ENCODE results near the gene ETS2.

Gene ETS2

DNA sequence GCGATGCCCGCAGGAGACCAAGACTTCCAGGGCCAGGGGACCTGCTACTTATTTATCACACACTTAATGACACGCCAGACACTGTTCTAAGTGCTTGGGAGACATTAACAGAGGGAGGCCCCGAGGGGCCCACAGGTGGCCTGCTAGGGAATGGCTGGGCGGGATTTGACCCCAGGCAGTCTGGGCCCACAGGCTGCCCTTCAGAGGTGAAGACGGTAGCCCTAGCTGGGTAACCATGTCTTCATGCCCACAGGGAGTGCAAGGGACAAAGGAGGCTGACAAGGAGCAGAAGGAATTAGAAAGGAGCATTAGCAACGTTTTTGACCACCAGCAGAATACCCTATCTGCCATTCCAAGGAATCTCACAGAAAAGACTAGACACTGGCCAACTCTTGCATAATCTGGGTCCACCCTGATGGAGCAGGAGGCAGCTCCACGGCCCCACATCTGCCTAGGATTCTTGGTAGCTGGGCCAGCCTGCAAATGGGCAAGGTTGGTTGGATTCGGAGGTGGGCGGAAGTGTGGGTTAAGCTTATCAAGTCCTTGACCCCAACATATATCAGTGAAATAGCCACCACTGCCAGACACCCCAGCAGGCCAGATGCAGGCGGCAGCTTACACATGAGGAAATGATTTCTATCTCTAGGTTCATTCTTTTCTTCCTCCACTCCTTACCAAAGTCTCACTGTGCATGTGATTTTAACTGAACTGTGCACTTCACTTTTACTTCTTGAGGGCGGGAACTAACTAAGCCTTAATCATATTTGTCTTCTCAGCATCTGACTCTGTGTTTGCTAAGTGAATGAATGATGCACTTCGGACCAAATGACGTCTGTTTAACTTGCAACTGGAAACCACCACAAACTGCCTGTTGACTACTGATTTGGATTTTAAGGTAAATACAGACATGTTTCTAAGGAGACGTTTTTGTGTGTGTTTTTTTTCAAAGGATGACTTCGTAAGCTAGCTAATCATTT lies 3.4 kb upstream of the ETS2 start:
- no peak for DNase-seq

GRCh38 chr21:38803075-38803660 lies 2.6 kb upstream of the ETS2 start:
- DNase-seq, result no peak

GRCh38 chr21:38804030-38804788 lies 1.5 kb upstream of the ETS2 start:
- peak in 1 of 2 donors; percentile 25 for DNase-seq

DNA sequence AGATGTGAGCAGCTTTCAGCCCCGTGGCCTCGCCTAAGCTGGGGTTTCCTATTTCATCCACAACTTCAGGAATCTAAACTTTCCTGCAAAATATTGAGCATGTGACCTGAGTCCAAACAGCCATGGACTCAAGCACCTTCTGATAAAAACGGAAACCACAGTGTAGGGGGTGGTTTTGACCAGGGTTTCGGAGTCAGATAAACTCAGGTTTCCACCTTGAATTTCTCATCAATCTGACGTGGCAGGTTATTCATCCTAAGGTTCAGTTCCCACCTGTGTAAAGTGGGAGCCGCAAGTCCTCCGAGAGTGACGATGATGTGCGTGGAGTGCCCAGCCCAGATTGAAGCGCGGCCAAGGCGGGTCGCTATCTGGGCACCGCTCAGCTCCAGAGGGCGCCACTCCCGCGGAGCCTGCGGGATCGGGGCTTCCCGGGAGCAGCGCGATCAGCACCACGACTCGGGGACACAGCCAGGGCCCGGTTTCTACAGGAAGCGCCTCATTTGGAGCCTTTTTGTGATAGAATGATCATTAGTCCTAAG lies 871 bp upstream of the ETS2 start:
- peak; percentile 44 to 55 for DNase-seq

GRCh38 chr21:38806153-38806941 lies 618 bp downstream of the ETS2 start:
- DNase-seq, result peak; percentile 41 to 49

DNA sequence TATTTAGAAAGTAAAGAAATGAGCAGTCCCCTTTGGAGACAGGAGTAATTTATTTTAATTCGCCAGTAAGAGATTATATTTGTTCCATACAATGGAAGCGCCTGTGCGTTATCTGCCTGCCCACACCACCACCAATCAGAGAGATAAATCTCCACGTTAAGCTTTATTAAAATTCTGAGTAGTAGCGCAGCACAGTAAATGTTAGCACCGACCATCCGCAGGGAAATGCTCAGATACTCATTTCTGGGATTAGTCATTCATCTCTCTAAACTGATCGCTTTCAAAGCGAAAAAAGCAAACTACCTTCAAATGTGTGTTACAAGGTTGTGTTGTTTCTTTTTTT lies 1.2 kb downstream of the ETS2 start:
- peak in 1 of 2 donors; percentile 21 for DNase-seq

- DNase-seq, result no peak
Measured at GRCh38 chr21:38807441-38807871, 1.7 kb downstream of the ETS2 start.

DNA sequence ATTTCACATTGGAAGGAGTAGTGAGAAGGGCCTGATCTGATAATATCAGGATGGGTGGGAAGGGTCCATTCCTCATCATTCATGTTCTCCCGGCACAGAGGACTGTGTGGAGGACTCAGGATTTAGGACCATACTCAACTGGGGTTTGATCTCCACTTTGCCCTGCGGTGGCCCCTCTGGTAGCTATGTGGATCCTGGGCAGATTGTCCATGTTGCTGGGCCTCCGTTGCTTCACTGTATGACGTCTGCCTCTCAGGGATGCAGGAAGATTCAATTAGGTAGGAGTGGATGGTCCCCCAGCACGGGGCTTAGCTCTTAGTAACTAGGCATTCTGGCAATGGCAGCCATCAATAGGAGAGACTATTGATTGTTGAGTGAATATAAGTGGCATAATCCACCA lies 2.3 kb downstream of the ETS2 start:
- no peak for DNase-seq

GRCh38 chr21:38809198-38809878 lies 3.6 kb downstream of the ETS2 start:
- no peak for DNase-seq

DNA sequence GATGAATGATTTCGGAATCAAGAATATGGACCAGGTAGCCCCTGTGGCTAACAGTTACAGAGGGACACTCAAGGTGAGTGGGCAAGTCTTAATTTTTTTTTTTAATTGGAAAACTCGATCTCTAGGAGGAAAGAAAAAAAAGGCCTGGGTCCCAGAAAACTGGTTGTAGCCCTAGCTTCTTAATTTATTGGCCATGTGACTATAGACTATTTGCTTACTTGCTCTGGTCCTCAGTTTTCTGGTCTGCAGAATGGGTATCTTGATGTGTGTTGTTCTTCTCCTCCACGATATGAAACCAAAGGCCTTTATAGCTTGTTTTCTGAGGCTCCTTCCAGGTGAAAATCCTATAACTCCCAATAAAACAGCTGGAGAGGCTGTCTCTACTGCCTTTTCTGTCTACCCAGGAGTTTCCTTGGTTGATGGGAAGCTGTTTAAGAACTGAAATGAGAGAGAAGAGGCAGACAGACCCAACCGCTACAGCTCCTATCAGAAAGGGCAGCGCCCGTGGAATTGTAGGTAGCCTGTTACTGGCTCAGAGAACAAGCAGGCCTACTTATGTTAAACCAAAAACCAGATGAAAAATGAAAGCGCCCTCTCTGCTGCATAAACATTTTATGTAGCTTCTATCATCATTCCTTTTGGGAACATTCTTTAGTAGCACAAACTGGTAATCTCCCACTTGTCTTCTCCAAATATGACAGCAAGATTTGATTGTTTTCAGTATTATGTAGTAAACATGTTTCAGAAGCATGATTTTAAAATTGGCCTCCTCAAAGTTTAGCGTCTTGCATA lies 4.5 kb downstream of the ETS2 start:
- no peak for DNase-seq

DNA sequence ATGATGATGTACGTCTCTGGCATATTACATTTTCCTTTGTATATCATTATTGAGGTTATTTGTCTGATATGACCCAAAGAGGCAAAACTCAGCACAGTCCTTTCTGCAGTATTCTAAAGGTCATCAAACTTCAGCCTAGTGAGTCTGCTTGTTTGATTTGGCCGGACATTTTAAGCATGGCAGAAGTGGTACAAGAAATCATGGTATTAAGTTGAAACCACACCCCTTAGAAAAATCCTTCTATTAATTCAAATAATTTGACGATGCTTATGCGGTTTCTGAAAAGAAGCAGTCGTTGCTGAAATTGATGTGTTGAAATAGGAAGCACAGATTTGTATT lies 5.1 kb downstream of the ETS2 start:
- DNase-seq, result no peak

DNA sequence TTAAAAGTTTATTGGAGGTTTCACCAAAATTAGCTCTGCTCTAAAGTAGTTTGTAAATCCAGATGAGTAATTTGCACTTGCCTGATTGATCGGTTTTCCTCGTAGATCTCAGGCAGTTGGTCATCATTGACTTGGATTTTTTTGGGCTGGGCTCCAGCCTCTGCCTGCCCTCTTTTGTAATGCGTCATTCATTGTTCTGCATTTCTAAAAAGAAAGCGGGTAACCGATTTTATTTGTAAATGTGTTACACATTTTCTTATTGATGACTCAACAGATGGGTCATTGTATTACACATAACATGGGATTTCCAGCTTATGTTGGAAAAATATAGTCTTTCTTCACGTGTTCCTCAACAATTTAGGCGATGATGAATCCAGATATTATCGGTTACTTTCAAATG lies 5.5 kb downstream of the ETS2 start:
- DNase-seq, result no peak

DNA sequence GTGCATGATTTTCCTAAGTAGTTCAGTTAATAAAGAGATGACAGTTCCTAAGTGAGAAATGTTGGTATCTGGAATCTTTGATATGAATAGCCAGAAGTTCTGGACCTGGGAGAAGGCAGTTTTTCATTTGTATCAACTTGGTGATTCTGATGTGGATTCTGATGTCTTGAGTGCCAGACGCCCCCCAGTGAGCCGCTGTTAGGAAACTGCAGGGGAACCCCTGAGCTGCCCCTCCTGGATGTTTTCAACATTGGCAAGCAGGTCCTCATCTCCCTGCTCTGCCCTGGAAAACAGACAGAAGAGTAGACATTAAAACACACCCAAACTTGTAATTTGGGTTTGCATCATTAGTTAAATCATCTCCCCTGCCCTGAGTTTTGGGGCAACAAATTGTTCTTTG lies 7.4 kb downstream of the ETS2 start:
- DNase-seq, result no peak

GRCh38 chr21:38813547-38813946 lies 7.8 kb downstream of the ETS2 start:
- DNase-seq, result no peak

DNA sequence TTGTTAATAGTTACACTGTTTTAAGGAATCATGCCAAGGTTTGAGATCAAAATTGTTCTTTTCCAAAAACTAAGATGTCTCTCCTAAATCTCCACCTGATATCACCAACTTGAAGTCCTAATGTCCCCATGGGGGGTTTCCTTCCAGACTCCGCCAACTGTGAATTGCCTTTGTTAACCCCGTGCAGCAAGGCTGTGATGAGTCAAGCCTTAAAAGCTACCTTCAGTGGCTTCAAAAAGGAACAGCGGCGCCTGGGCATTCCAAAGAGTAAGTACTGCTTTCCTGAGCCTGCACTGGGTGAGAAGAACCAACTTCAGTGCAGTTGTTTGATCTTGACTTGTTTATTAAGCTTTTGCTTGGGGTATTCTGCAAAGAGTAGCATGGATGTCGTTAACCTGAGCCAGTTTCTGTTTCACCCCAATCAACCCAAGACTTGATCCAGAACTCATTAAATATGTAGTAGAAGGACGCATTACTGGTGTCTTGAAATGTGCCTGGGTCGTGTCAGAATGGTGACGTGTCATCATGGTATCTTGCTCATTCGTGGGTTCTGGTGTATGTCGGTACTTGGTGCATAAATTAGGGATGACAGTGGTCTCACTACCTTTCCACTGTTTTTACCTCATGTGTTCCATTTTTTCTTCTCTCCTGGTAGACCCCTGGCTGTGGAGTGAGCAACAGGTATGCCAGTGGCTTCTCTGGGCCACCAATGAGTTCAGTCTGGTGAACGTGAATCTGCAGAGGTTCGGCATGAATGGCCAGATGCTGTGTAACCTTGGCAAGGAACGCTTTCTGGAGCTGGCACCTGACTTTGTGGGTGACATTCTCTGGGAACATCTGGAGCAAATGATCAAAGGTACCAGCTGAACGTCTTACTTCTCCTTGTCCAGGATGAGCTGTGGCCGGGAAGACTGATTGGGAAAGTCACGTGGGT lies 8.7 kb downstream of the ETS2 start:
- no peak for DNase-seq

DNA sequence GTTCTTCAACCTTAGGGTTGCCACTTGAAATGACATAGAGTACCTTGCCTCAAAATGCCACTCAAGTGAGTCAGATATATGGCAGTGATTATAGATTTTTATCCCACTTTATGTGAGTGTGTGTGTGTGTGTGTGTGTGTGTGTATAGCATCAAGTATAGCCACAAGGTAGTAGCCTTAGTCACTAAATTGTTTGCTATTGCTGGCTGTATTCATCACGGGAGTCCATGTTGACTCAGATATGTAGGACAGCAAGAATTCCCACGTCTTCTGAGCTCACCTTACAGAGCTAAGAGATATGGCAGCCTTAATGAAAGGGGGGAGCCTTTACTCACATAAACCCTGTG lies 9.3 kb downstream of the ETS2 start:
- DNase-seq, result no peak

DNA sequence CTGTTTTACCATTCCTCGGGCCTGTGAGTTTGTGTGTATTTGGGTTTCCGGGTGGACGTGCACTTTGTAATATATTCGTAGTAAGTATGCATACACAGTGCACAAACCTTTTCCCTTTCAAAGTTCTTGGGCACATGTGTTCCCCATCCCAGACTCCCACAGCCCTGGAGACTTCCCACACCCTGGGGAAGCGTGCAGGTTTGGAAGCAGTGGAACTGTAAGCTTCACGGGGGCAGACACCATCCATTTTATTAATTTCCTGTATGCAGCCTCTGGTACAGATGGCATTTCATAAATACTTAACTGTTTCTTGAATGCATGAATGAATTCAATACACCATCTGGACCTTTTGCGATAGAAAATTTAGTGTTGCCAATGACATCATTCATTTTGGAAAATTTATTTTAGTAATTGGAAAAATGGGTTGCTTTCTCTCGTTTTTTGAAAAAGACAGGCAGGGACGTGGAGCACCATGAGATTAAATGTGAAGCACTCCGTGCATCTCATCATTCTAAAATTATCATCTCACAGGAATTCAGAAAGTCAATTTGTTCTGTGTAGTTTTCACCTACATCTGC lies 10.8 kb downstream of the ETS2 start:
- DNase-seq, result no peak

- no peak for DNase-seq
Measured at GRCh38 chr21:38817371-38818324, 11.9 kb downstream of the ETS2 start.

DNA sequence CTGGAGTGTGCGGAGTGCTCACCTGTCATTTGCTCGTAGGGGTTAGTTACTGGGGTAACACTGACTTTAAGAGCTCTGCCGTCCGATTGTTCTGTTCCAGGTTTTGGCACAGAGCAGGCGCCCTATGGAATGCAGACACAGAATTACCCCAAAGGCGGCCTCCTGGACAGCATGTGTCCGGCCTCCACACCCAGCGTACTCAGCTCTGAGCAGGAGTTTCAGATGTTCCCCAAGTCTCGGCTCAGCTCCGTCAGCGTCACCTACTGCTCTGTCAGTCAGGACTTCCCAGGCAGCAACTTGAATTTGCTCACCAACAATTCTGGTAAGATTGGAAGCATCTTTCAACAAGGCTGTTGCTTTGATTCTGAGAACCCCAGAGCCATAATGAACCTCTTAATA lies 12.6 kb downstream of the ETS2 start:
- no peak for DNase-seq
